Naive B cell (primary cell): ENCODE data around the gene HES5. TPM values are rescaled to one million over a fixed set of nuclear protein-coding genes. Genes with fewer than 3 reads are reported as not detected.
A peak's percentile ranks its signal among the peaks of the same experiment; 100 is the strongest.

Source experiments
- ATAC-seq, 2 donors: fragments of 150-1000 bp; cut with Tn5 transposase; 2 replicates each; pipeline ENCODE4 v1.10.0; 2021; ENCODE audit warnings: low read depth in 2 of 2, mild to moderate bottlenecking in 2 of 2, moderate library complexity in 2 of 2
- DNase-seq: peaks from one replicate; pipeline ENCODE4 v3.0.0; 2022
- H3K27ac Mint-ChIP-seq, 6 donors: one replicate each; pipeline ENCODE4 v1.8.0; 2020 to 2022; ENCODE audit warnings: mild to moderate bottlenecking in 6 of 6, mixed read lengths in 6 of 6, moderate library complexity in 5 of 6, inconsistent platforms in 2 of 6
- H3K27me3 Mint-ChIP-seq, 3 donors: one replicate each; pipeline ENCODE4 v1.8.0; 2021 to 2022; ENCODE audit warnings: mixed read lengths in 3 of 3, mild to moderate bottlenecking in 1 of 3
- H3K36me3 Mint-ChIP-seq, 2 donors: one replicate each; pipeline ENCODE4 v1.8.0; 2020 to 2022; ENCODE audit warnings: mixed read lengths in 2 of 2, inconsistent platforms in 1 of 2, mild to moderate bottlenecking in 1 of 2
- H3K4me1 Mint-ChIP-seq, 3 donors: one replicate each; pipeline ENCODE4 v1.8.0; 2020 to 2022; ENCODE audit warnings: mixed read lengths in 3 of 3, inconsistent platforms in 1 of 3, mild to moderate bottlenecking in 1 of 3, moderate library complexity in 1 of 3
- H3K4me3 Mint-ChIP-seq, 8 donors: one replicate each; pipeline ENCODE4 v1.8.0; 2020 to 2022; ENCODE audit warnings: mild to moderate bottlenecking in 8 of 8, mixed read lengths in 8 of 8, moderate library complexity in 8 of 8, inconsistent platforms in 2 of 8
- H3K9me3 Mint-ChIP-seq, 7 donors: one replicate each; pipeline ENCODE4 v1.8.0; 2020 to 2022; ENCODE audit warnings: mixed read lengths in 7 of 7, mild to moderate bottlenecking in 5 of 7, inconsistent platforms in 2 of 7, moderate library complexity in 1 of 7
- polyA plus RNA-seq, 6 donors: library from polyadenylated mRNA; unstranded; fragments of 300-500 nt; fragmentation: Illumina TruSeq; gene quantifications; one replicate each; pipeline ENCODE4 v1.2.3, GENCODE V29; 2021; ENCODE audit warnings: low read depth in 6 of 6

HES5 gene
- polyA plus RNA-seq, 6 donors from 2014 or later: not detected

- Mint-ChIP-seq H3K9me3 (no peaks in the 10 kb centered on the region), H3K36me3 (no peaks in the 10 kb centered on the region), H3K27me3 (no peaks in the 10 kb centered on the region), H3K4me1 (peaks cover 32 to 59% (median 43%) of the 10 kb centered on the region in 3 donors), H3K4me3 (peak overlapping the region in 7 of 8 donors; percentile 25 to 81 (median 57)), H3K27ac (peak overlapping the region in 4 of 6 donors; percentile 49 to 79 (median 72))
- ATAC-seq (no peak), DNase-seq (no peak)
These were observed 30.0 kb downstream of the HES5 start for GRCh38 chr1:2499986-2500596.

DNA sequence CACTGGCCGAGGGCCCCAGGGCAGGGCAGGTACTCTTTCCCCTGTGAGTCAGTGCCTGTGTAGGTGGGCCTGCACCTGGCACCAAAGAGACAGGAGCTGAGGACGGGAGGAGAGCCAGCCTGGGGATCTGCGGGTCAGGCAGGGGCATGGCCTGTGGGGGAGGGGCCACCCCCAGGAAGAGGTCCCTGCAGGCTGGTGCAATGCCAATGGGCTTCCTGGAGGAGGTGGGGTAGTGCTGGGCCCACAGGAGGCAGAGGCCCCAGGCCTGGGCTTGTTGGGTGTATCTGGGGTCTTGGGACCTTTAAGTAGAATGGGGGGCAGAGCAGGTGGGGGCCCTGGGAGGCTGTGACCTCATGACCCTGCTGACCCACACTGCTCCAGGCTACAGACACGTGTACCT, 30.8 kb downstream of the HES5 start:
- DNase-seq: no peak

GRCh38 chr1:2498648-2499047, 31.4 kb downstream of the HES5 start:
- no peak for ATAC-seq
- H3K27ac Mint-ChIP-seq: no peak overlapping the region
- no peak for DNase-seq
- H3K4me3 Mint-ChIP-seq: no peak overlapping the region
- no peaks in the 10 kb centered on the region for H3K36me3 Mint-ChIP-seq
- H3K27me3 Mint-ChIP-seq: no peaks in the 10 kb centered on the region
- peaks cover 42 to 68% (median 56%) of the 10 kb centered on the region in 3 donors for H3K4me1 Mint-ChIP-seq
- no peaks in the 10 kb centered on the region for H3K9me3 Mint-ChIP-seq

More for the DNA sequence above, 30.8 kb downstream of the HES5 start:
- Mint-ChIP-seq H3K4me1 (peaks cover 36 to 64% (median 50%) of the 10 kb centered on the region in 3 donors), H3K4me3 (peak overlapping the region in 2 of 8 donors; percentile 42 to 57), H3K36me3 (no peaks in the 10 kb centered on the region), H3K9me3 (no peaks in the 10 kb centered on the region), H3K27me3 (no peaks in the 10 kb centered on the region), H3K27ac (peak overlapping the region in 2 of 6 donors; percentile 30 to 37)
- ATAC-seq: no peak

- Mint-ChIP-seq H3K9me3 (no peaks in the 10 kb centered on the region), H3K27ac (peak overlapping the region in 2 of 6 donors; percentile 81 to 92), H3K36me3 (no peaks in the 10 kb centered on the region), H3K27me3 (no peaks in the 10 kb centered on the region), H3K4me1 (peaks cover 49 to 76% (median 63%) of the 10 kb centered on the region in 3 donors), H3K4me3 (peak overlapping the region in 6 of 8 donors; percentile 6 to 90 (median 68))
- ATAC-seq (no peak), DNase-seq (no peak)
These were observed 32.2 kb downstream of the HES5 start for GRCh38 chr1:2497891-2498290.

DNA sequence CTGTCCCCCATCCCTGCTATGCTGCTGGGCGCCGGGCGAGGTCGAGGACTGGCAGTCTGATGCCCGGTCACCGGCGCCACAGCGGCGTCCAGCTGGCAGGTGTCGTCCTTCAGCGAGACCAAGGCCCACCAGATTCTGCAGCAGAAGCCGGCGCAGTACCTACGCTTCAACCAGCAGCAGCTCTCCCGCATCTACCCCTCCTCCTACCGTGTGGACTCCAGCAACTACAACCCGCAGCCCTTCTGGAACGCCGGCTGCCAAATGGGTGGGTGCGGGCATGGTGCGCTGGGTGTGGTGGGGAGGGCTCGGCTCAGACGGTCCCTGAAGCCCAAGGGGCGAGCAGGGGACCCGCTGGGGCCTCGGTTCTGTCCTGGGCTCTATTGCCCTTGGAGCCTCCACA, 33.3 kb downstream of the HES5 start:
- ATAC-seq (no peak), DNase-seq (no peak)
- Mint-ChIP-seq H3K4me3 (peak overlapping the region in 7 of 8 donors; percentile 56 to 90 (median 75)), H3K36me3 (no peaks in the 10 kb centered on the region), H3K27ac (peak overlapping the region in 3 of 6 donors; percentile 60 to 92 (median 88)), H3K9me3 (no peaks in the 10 kb centered on the region), H3K27me3 (no peaks in the 10 kb centered on the region), H3K4me1 (peaks cover 49 to 81% (median 63%) of the 10 kb centered on the region in 3 donors)

GRCh38 chr1:2496087-2496622, 33.9 kb downstream of the HES5 start:
- Mint-ChIP-seq H3K4me1 (peaks cover 49 to 80% (median 63%) of the 10 kb centered on the region in 3 donors), H3K27ac (peak overlapping the region in 4 of 6 donors; percentile 60 to 92 (median 84)), H3K36me3 (no peaks in the 10 kb centered on the region), H3K4me3 (peak overlapping the region; percentile 46 to 90 (median 76)), H3K9me3 (no peaks in the 10 kb centered on the region), H3K27me3 (no peaks in the 10 kb centered on the region)
- DNase-seq (peak; percentile 45), ATAC-seq (peak; percentile 79 to 85)

DNA sequence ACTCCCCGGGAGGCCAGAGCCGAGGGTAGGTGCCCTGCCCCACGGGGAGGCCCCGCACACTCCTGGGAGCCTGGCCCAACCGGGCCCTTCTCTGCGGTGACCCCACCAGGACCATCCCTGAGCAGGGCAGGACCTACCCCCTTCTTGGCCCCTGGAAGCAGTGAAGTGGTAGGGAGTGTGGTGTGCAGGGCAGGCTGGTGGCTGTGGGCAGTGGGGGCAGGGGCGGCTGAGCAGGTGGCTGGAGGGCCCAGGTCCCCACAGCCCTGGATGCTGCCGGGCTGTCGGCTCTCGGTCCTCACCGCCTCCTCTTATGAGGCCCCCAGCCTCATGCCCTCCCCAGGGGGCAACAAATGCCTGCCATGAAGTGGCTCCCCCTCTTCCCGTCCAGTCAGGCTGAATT, 34.5 kb downstream of the HES5 start:
- H3K36me3 Mint-ChIP-seq: no peaks in the 10 kb centered on the region
- DNase-seq: no peak
- H3K27me3 Mint-ChIP-seq: no peaks in the 10 kb centered on the region
- H3K27ac Mint-ChIP-seq: peak overlapping the region in 2 of 6 donors; percentile 81 to 92
- peak overlapping the region in 7 of 8 donors; percentile 46 to 90 (median 75) for H3K4me3 Mint-ChIP-seq
- H3K4me1 Mint-ChIP-seq: peaks cover 49 to 75% (median 59%) of the 10 kb centered on the region in 3 donors
- H3K9me3 Mint-ChIP-seq: no peaks in the 10 kb centered on the region
- no peak for ATAC-seq

DNA sequence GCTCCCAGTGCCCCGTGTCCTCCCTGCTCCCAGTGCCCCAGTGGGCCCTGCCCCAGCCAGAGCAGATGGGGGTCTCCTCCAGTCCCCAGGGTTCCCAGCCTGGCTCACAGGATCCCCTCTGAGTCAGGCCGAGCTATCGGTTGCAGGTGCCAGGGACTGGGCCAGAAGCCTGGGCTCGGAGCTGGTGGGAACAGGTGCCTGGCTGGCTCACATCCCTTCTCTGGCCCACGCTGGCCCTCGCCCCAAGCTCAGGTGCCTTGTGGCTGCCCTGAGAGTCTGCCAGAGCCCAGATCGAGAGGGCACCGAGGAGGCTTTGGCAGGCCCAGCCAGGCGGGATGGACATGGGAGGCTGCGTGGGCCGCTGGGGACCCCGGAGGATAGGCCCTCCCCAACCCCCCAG, 35.0 kb downstream of the HES5 start:
- H3K9me3 Mint-ChIP-seq: no peaks in the 10 kb centered on the region
- DNase-seq: no peak
- peak overlapping the region in 1 of 6 donors; percentile 19 for H3K27ac Mint-ChIP-seq
- no peaks in the 10 kb centered on the region for H3K27me3 Mint-ChIP-seq
- peak overlapping the region in 3 of 8 donors; percentile 20 to 51 (median 22) for H3K4me3 Mint-ChIP-seq
- ATAC-seq: no peak
- H3K4me1 Mint-ChIP-seq: peaks cover 44 to 70% (median 55%) of the 10 kb centered on the region in 3 donors
- no peaks in the 10 kb centered on the region for H3K36me3 Mint-ChIP-seq

- H3K4me3 Mint-ChIP-seq: peak overlapping the region in 5 of 8 donors; percentile 66 to 78 (median 69)
- peak overlapping the region in 4 of 6 donors; percentile 79 to 90 (median 88) for H3K27ac Mint-ChIP-seq
- no peak for DNase-seq
- H3K36me3 Mint-ChIP-seq: no peaks in the 10 kb centered on the region
- H3K27me3 Mint-ChIP-seq: no peaks in the 10 kb centered on the region
- no peak for ATAC-seq
- peaks cover 0 to 1% (median 0%) of the 10 kb centered on the region in 7 donors for H3K9me3 Mint-ChIP-seq
- H3K4me1 Mint-ChIP-seq: peaks cover 41 to 65% (median 48%) of the 10 kb centered on the region in 3 donors
These were observed 35.8 kb downstream of the HES5 start for GRCh38 chr1:2494323-2494693.

DNA sequence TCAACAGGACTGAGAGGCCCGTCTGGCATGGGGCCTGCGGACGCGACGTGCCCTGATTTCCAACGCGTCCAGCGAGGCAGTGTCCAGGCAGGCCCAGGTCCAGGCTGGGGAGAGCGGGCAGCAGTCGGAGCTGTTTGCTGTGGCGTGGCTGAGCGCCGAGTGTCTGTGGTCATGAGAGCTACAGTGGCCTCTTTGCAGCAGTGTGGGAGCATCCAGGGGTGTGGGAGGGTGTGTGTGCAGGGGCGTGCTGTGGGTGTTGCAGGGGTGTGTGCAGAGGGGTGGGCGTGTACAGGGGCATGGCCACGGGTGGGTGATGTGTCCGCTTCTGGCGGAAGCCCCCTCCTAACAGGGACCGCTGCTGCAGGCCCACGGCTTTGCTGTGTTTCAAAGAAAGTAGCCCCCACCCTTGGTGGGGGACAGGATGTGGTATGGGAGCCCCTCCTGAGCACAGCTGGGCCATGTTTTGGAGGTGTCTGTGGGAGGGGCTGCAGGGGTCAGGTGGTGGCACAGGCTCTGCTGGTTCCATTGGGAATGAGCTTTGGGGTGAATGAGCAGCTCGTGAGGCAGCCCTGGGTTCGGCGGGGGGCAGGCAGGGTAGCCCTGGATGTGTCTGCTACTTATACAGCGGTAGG, 36.3 kb downstream of the HES5 start:
- H3K36me3 Mint-ChIP-seq: peaks cover 0 to 4% of the 10 kb centered on the region in 2 donors
- H3K27me3 Mint-ChIP-seq: no peaks in the 10 kb centered on the region
- peak; percentile 14 to 17 for ATAC-seq
- DNase-seq: no peak
- peak overlapping the region in 7 of 8 donors; percentile 31 to 78 (median 67) for H3K4me3 Mint-ChIP-seq
- peaks cover 38 to 60% (median 44%) of the 10 kb centered on the region in 3 donors for H3K4me1 Mint-ChIP-seq
- peaks cover under 1 to 4% (median 3%) of the 10 kb centered on the region in 7 donors for H3K9me3 Mint-ChIP-seq
- peak overlapping the region; percentile 79 to 92 (median 88) for H3K27ac Mint-ChIP-seq

- peak overlapping the region in 2 of 6 donors; percentile 79 to 88 for H3K27ac Mint-ChIP-seq
- H3K27me3 Mint-ChIP-seq: no peaks in the 10 kb centered on the region
- H3K4me1 Mint-ChIP-seq: peaks cover 38 to 59% (median 44%) of the 10 kb centered on the region in 3 donors
- H3K4me3 Mint-ChIP-seq: peak overlapping the region in 2 of 8 donors; percentile 20 to 66
- peaks cover 4 to 10% (median 7%) of the 10 kb centered on the region in 7 donors for H3K9me3 Mint-ChIP-seq
- peaks cover 0 to 10% of the 10 kb centered on the region in 2 donors for H3K36me3 Mint-ChIP-seq
- ATAC-seq (no peak), DNase-seq (no peak)
These were observed 36.8 kb downstream of the HES5 start for GRCh38 chr1:2493218-2493617.

GRCh38 chr1:2492091-2492490, 38.0 kb downstream of the HES5 start:
- peaks cover 6 to 16% (median 10%) of the 10 kb centered on the region in 7 donors for H3K9me3 Mint-ChIP-seq
- H3K27ac Mint-ChIP-seq: no peak overlapping the region
- no peaks in the 10 kb centered on the region for H3K27me3 Mint-ChIP-seq
- H3K36me3 Mint-ChIP-seq: peaks cover 0 to 16% of the 10 kb centered on the region in 2 donors
- DNase-seq: no peak
- no peak for ATAC-seq
- H3K4me1 Mint-ChIP-seq: peaks cover 33 to 47% (median 34%) of the 10 kb centered on the region in 3 donors
- H3K4me3 Mint-ChIP-seq: no peak overlapping the region

DNA sequence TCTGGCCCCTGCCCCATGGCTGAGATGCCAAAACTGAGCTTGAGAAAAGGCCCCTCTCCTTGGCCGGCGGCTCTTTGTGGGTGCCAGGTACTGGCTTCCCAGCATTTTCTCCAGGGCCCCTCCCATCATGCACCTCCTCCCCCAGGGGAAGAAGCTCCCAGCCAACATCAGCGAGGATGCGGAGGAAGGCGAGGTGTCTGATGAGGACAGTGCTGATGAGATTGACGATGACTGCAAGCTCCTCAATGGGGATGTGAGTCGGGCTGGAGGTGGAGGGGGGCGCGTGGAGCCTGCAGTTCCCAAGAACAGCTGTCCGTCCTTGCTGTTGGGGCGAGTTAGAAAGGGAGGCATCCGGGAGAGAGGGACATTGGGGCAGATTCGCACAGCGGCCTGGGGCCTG, 40.4 kb downstream of the HES5 start:
- Mint-ChIP-seq H3K4me1 (peaks cover 16 to 23% (median 16%) of the 10 kb centered on the region in 3 donors), H3K27me3 (no peaks in the 10 kb centered on the region), H3K4me3 (no peak overlapping the region), H3K36me3 (peaks cover 0 to 16% of the 10 kb centered on the region in 2 donors), H3K9me3 (peaks cover 6 to 16% (median 12%) of the 10 kb centered on the region in 7 donors), H3K27ac (peak overlapping the region in 1 of 6 donors; percentile 36)
- DNase-seq (no peak), ATAC-seq (no peak)
